Testis (tissue), 3 donors: Measurements from ENCODE around the gene FBLN2. TPM values are rescaled to one million over a fixed set of nuclear protein-coding genes. Genes with fewer than 3 reads are reported as not detected.
A peak's percentile ranks its signal among the peaks of the same experiment; 100 is the strongest.

Experiments used
- DNase-seq: peaks from one replicate; pipeline ENCODE4 v3.0.0-alpha.2; 2019
- H3K27ac ChIP-seq, 2 donors: fragments of 200-600 bp; sonication (generic); one replicate each; pipeline ENCODE4 v1.5.1; 2019
- H3K27me3 ChIP-seq: fragments of 200-600 bp; sonication (generic); one replicate; pipeline ENCODE4 v1.5.1; 2019
- H3K36me3 ChIP-seq: fragments of 200-600 bp; sonication (generic); one replicate; pipeline ENCODE4 v1.5.1; 2017; ENCODE audit warnings: low read depth; ENCODE audit errors: missing control alignments
- H3K4me1 ChIP-seq: fragments of 200-600 bp; sonication (generic); one replicate; pipeline ENCODE4 v1.5.1; 2019
- H3K4me3 ChIP-seq, 2 donors: fragments of 200-600 bp; sonication (generic); one replicate each; pipeline ENCODE4 v1.5.1; 2017 to 2019
- H3K9me3 ChIP-seq: fragments of 200-600 bp; sonication (generic); one replicate; pipeline ENCODE4 v1.5.1; 2017
- CTCF ChIP-seq, 3 experiments: fragments of 450-650 bp in 2 of 3; fragments of 200-600 bp in 1 of 3; sonication (generic) in 1 of 3; IDR thresholded peaks; one replicate each; pipeline ENCODE4 v1.5.1; 2016 to 2019; ENCODE audit warnings: antibody characterized with exemption in 3 of 3, mild to moderate bottlenecking in 2 of 3, moderate library complexity in 1 of 3
- POLR2A ChIP-seq: fragments of 450-650 bp; IDR thresholded peaks from one replicate; pipeline ENCODE4 v1.6.1; 2017; ENCODE audit warnings: antibody characterized with exemption, mild to moderate bottlenecking, moderate library complexity
- WGBS, 2 donors: methylation state at CpG; one replicate each; pipeline ENCODE4 v1.1.5; 2018; 5-methylcytosine and 5-hydroxymethylcytosine counted together
- intact Hi-C: fragments of 100-400 bp; cut with DNase I; formaldehyde crosslinking; loops from one replicate; pipeline ENCODE4 v1.15.1; 2023; ENCODE audit warnings: low total_unique reads
- polyA plus RNA-seq: library from polyadenylated mRNA; stranded (reverse); fragments of 350-450 nt; fragmentation: Illumina TruSeq; extraction: RNeasy Lipid Tissue Mini Kit (QIAGEN cat#74804); gene quantifications from one replicate; pipeline ENCODE4 v1.2.3, GENCODE V29; 2014; ENCODE audit warnings: low read depth, low replicate concordance; ENCODE audit not compliant: insufficient read depth
- total RNA-seq, 2 donors: library from RNA; depleted of rRNA; stranded (reverse); fragments of >200 nt; gene quantifications; one replicate each; pipeline ENCODE4 v1.2.3, GENCODE V29; 2016

Gene FBLN2
- total and polyA plus RNA-seq, 3 donors from 2014 or later: 172 to 334 (median 248) TPM

- 79 to 91% methylated on average over 8 to 18 of the region's 18 CpGs for WGBS, 2 donors
- no peak for DNase-seq
- peaks cover 28% of the 10 kb centered on the region for H3K4me1 ChIP-seq
- no peaks in the 10 kb centered on the region for H3K9me3 ChIP-seq
- no peaks in the 10 kb centered on the region for H3K27me3 ChIP-seq
- intact Hi-C loops: no loop called here
- no peak overlapping the region for H3K4me3 ChIP-seq
- H3K36me3 ChIP-seq: no peaks in the 10 kb centered on the region
- H3K27ac ChIP-seq: no peak overlapping the region
- no peak for TF ChIP-seq CTCF (IDR thresholded peaks at IDR 0.05)
These were observed 23.2 kb downstream of the FBLN2 start for GRCh38 chr3:13571831-13572750.

GRCh38 chr3:13572926-13573623 lies 24.1 kb downstream of the FBLN2 start:
- Histone ChIP-seq H3K4me3 (no peak overlapping the region), H3K27me3 (no peaks in the 10 kb centered on the region), H3K9me3 (no peaks in the 10 kb centered on the region), H3K27ac (no peak overlapping the region), H3K4me1 (peaks cover 28% of the 10 kb centered on the region), H3K36me3 (no peaks in the 10 kb centered on the region)
- DNase-seq: no peak
- intact Hi-C loops: no loop called here
- 94 to 99% methylated on average over 5 to 10 of the region's 11 CpGs for WGBS, 2 donors
- TF ChIP-seq POLR2A (no peak), CTCF (IDR thresholded peaks at IDR 0.05) (no peak)

GRCh38 chr3:13574083-13574797 lies 25.3 kb downstream of the FBLN2 start:
- 85 to 94% methylated on average over 7 to 18 of the region's 18 CpGs for WGBS, 2 donors
- Histone ChIP-seq H3K27me3 (no peaks in the 10 kb centered on the region), H3K4me3 (no peak overlapping the region), H3K9me3 (no peaks in the 10 kb centered on the region), H3K4me1 (peaks cover 19% of the 10 kb centered on the region), H3K36me3 (no peaks in the 10 kb centered on the region), H3K27ac (no peak overlapping the region)
- no peak for TF ChIP-seq POLR2A
- no peak for TF ChIP-seq CTCF (IDR thresholded peaks at IDR 0.05)
- intact Hi-C loops: no loop called here
- DNase-seq: no peak

- Histone ChIP-seq H3K27ac (peak overlapping the region in 1 of 2 donors; percentile 24), H3K9me3 (no peaks in the 10 kb centered on the region), H3K4me3 (no peak overlapping the region), H3K4me1 (peaks cover 16% of the 10 kb centered on the region), H3K27me3 (no peaks in the 10 kb centered on the region), H3K36me3 (no peaks in the 10 kb centered on the region)
- TF ChIP-seq POLR2A: no peak
- TF ChIP-seq CTCF (IDR thresholded peaks at IDR 0.05): no peak
- peak; percentile 53 for DNase-seq
- intact Hi-C loops: no loop called here
- 49 to 60% methylated on average over 18 of the region's 18 CpGs for WGBS, 2 donors
These were observed 26.0 kb downstream of the FBLN2 start for GRCh38 chr3:13574798-13575451.
